Measurements from ENCODE around the gene TBL1X.
"Not testable (repeated sequence)": the region's sequence is repeated elsewhere in the genome, so short reads cannot be mapped to it uniquely, and the experiment has no call there.

The TBL1X gene

GRCh38 chrX:9500584-9500983, 35.7 kb downstream of the TBL1X start:
- no peak for DNase-seq

GRCh38 chrX:9501362-9501761, 36.5 kb downstream of the TBL1X start:
- DNase-seq: no peak

- no peak for DNase-seq
Observed at GRCh38 chrX:9503261-9503660, 38.4 kb downstream of the TBL1X start.

DNA sequence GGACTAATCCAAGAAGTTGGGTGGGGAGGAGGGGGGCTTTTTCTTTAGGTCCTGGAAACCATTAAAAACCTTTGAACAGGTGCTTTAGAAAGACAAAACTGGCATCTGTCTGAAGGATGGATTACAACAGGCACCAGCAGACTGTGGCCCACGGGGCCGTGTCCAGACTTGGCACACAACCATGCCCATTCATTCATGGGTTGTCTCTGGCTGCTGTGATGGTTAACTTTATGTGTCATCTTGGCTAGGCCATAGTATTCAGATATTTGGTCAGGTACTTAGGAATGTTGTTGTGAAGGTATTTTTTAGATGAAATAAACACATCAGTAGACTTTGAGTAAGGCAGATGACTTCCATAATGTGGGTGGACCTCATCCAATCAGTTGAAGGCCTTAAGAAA, 45.5 kb downstream of the TBL1X start:
- DNase-seq: no peak

DNA sequence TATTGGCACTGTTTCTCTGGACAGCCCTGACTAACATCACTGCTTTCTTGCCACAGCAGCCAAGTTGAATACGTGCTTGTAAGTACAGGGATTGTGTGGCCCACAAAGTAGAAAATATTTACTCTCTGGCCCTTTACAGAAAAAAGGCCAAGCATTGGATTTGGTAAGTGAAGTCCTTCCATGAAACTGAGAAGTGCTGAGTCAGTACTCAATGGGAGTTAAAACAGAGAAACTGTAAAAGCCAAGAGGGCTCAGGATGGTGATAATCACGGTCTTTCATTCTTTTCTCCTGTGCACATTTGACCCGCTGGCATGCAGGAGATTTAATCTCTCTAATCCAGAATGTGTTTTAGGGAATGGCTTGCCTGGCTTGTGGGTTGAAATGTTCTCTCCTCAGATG, 46.1 kb downstream of the TBL1X start:
- no peak for DNase-seq

- DNase-seq: no peak
Observed at GRCh38 chrX:9515489-9515888, 50.6 kb downstream of the TBL1X start.

DNA sequence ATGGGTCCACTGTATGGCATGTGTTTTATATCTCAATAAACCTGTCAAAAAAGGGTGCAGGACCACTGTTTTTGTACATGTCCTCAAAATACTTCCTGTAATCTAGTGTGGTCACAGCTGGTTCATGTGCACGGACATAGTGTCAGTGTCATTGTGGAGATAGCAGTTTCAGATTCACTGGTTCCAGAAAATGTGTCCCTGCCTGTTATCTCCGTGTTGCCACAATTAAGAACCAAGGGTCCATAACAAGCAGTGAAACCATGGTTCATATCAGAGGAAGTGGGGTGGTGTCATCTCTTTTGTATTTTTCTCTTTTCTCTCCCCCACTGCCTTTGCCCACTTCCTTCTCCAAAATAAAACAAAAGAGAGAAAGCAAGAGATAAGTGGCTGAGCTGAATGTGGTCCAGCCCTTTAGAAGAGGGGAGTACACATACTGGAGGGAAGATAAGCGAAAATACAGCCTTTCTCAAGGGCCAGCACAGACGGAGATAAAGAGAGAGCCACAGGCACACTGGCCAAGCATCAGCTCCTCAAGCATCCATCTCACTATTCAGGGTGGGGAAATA, 51.2 kb downstream of the TBL1X start:
- no peak for DNase-seq

- DNase-seq: no peak
Observed at GRCh38 chrX:9516635-9517034, 51.8 kb downstream of the TBL1X start.

DNA sequence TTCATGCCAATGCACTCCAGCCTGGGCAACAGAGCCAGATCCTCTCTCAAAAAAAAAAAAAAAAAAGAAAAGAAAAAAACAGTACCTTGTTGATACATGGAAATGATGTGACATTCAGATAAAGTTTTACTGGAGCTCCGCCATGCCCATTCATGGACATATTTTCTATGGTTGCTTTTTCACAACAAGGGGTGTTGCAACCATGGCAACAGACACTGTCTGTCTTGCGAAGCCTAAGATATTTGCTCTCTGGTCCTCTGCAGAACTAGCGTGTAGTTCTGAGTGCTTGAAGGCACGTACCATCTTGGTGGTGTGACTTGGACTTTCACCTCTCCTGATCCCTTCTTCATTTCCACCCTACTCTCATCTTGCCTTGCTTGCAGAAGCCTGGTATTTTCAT, 53.2 kb downstream of the TBL1X start:
- DNase-seq: no peak

DNA sequence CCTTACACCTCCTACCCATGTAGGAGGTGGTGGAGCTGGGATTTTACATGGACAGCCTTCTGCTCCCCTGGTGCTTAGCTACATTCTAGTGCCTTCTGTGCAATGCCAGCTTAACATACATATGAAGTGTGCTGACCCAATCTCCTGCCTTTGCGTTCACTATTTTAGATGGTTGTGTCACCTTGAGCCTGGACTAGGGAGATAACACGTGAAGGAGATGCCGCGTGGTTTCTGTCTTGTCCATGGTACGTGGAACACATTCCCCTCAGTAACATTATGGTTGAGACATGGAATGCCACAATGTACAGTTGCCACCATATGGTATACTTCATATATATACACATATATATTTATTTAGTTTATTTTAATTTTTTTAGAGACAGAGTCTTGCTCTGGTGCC, 54.0 kb downstream of the TBL1X start:
- no peak for DNase-seq

DNA sequence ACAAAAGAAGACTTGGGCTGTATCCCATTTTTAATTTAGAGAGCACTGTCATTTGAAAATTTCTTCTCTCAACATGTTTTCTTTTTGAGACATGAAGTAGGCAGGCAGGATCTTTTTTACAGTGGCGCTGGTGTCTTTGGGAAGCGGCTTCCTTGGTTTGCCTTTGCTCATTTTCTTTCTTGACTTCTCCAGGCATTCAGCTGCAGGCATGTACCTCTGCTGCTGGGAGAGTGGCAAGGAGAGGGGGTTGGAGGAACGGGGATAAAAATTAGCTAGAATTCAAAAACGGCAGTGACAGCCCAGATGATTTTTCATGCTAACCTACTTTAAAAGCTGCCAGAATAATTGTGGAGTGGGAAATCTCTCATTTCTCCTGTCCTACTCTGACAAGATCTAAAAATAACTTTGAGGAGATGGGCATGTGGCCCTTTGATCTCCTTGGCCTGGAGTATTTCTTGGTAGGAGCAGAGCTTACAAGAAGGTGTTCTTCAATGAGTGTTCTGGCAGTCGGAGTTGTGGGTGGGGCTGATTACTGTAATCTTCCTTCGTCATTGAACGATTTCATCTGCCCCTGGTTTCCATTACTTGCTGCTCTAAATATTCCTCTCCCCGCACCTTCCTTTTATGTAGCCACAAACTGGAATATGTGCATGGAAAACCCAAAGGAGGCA, 54.8 kb downstream of the TBL1X start:
- DNase-seq: no peak

GRCh38 chrX:9520217-9520590, 55.3 kb downstream of the TBL1X start:
- no peak for DNase-seq

DNA sequence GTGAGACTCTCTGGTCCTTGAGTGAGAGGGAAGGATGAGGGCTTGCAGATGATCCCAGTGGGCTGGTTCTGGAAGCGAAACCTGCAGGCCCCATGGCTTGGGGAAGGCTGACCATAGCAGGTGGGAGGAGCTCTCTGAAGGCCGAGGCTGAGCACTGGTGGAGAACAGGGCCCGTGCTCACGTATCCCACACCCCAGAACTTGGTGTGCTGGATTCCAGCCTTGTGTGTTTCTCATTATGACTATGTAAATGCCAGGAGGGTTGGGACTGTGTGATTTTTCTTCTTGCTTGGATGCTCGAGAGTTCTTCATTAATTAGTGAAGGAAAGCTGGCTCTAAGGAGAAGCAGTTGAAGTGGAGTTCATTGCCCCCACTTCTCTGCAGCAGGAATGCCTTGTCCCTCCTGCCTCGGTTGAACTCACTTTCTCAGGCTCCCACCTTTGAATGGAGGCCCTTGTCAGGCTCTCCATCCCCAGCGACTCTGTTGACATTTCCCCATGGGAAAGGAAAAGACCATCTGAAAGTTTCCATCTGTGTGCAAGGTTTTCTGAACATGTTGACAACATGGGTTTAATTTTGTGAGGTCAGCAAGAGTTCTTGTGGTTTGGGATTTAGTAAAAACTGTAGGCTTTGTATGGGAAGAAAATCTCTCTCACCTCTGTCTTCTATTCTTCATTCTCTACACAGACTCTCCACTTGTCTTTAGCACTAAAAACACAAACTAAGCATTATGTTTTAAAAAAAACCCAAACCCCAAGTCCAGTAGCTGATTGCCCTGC, 57.7 kb downstream of the TBL1X start:
- no peak for DNase-seq

- DNase-seq: no peak
Observed at GRCh38 chrX:9525511-9526248, 60.8 kb downstream of the TBL1X start.

GRCh38 chrX:9526965-9527364, 62.1 kb downstream of the TBL1X start:
- no peak for DNase-seq

- no peak for DNase-seq
Observed at GRCh38 chrX:9528498-9528897, 63.6 kb downstream of the TBL1X start.

- no peak for DNase-seq
Observed at GRCh38 chrX:9529223-9529622, 64.4 kb downstream of the TBL1X start.

DNA sequence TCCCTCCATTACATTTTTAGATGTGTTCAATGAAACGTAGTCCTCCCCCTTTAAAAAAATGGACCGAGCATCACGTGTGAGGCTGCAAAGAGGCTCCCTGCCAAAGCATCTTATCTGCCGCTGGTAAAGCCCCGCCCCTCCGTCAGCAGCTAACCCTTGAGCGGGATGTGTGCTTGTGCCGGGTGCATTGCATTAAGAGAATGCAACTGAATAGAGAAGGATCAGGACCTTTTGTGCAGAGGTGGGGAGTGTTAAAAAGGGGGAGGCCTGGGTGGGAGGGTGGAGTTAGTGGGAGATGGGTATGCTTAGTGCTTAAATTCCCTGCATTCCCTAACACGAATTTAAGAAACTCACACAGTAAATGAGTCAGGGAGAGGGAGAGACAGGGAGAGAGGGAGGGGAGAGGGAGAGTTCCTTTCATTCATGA, 66.0 kb downstream of the TBL1X start:
- peak; percentile 42 for DNase-seq

- DNase-seq: no peak
Observed at GRCh38 chrX:9532349-9532748, 67.5 kb downstream of the TBL1X start.

DNA sequence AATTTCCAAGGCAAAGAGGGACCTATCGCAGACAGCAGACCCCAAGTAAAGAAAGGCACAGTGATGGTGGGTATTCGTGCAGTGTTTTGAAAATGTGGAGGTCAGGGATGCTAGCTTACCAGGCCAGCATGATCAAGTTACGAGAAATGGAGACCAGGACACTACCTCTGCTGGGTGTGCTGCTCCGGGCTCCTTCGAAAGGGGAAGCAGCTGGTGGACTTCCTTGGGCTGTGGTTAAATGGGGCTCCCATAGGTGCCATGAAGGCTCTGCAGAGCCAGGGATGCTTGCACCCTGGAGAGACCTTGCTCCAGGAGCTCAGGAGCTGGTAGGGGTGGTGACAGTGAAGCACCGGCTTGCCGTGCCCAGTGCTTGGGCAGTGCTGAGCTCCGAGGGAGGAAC, 68.8 kb downstream of the TBL1X start:
- DNase-seq: no peak

GRCh38 chrX:9534686-9535085, 69.8 kb downstream of the TBL1X start:
- no peak for DNase-seq

GRCh38 chrX:9535101-9535500, 70.2 kb downstream of the TBL1X start:
- DNase-seq: no peak

DNA sequence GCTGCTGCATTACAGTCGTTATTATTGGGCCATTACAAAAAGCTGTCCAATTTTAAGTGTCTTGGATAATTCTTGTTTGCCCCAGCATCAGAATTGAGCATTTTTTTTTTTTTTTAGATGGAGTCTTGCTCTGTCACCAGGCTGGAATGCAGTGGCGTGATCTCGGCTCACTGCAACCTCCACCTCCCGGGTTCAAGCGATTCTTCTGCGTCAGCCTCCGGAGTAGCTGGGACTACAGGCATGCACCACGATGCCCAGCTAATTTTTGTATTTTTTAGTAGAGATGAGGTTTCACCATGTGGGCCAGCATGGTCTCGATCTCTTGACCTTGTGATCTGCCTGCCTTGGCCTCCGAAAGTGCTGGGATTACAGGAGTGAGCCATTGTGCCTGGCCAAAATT, 71.3 kb downstream of the TBL1X start:
- DNase-seq: not testable (repeated sequence)

DNA sequence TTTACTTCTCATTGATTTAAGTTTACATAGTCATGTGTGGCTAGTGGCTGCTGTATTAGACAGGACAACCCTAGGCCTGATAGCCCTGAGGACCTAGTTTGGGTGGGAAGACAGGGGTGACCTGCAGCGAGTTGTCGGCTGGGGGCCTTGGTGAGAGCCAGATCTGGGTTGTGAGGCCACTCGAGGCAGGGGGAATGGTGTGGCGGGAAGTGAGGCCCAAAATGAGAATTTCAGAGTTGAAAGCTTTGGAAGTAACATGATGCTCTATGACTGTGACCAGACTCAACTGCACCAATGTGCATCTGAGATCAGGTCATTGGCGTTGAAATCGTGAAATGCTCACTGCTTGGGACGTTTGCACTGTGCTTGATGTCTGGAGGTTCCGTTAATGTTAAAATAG, 72.9 kb downstream of the TBL1X start:
- DNase-seq: no peak

All from effector CD4-positive, alpha-beta T cell (primary cell).